GM21737 (cell line): ENCODE measurements around the gene PROSER2.

ENCODE experiments used
- ATAC-seq: cut with Tn5 transposase; IDR thresholded peaks from one replicate; pipeline ENCODE4 v1.9.1; 2021; ENCODE audit warnings: mild to moderate bottlenecking, moderate library complexity; ENCODE audit not compliant: unreplicated experiment

Gene PROSER2

DNA sequence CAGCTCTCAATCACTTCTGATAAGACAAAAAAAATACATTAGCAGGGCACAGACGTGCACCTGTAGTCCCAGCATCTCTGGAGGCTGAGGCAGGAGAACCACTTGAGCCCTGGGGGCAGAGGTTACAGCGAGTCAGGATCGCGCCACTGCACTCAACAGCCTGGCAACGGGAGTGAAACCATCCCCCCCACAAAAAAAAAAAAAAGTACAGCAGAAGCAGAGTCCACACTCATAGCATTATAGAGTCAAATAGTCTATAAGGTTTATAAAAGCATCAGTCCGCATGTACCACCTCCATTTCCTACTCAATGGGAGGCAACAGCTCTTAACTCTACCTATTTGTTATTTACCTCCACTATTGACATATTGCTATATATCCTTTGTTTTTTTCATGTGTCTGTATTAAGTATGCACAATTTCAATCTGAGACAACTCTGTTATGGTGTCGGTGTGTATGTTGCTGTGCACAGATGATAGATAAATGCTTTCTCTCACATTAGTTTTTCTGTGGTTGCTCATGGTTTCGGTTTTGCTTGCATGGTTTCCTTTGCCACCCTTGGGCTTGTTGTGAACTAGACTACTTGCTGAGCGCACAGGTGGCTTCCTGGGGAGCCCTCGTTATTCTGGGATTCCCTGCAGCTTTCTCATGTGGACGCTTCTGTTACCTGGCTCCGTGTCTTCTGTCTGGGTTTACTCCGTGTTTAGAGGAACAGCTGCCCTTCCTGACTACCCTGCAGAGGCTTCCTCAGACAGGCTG is 40.4 kb downstream of the PROSER2 start:
- ATAC-seq = peak; percentile 96

- no peak for ATAC-seq
These were observed 41.6 kb downstream of the PROSER2 start for GRCh38 chr10:11864727-11865126.

- ATAC-seq = no peak
These were observed 42.4 kb downstream of the PROSER2 start for GRCh38 chr10:11865561-11865960.

DNA sequence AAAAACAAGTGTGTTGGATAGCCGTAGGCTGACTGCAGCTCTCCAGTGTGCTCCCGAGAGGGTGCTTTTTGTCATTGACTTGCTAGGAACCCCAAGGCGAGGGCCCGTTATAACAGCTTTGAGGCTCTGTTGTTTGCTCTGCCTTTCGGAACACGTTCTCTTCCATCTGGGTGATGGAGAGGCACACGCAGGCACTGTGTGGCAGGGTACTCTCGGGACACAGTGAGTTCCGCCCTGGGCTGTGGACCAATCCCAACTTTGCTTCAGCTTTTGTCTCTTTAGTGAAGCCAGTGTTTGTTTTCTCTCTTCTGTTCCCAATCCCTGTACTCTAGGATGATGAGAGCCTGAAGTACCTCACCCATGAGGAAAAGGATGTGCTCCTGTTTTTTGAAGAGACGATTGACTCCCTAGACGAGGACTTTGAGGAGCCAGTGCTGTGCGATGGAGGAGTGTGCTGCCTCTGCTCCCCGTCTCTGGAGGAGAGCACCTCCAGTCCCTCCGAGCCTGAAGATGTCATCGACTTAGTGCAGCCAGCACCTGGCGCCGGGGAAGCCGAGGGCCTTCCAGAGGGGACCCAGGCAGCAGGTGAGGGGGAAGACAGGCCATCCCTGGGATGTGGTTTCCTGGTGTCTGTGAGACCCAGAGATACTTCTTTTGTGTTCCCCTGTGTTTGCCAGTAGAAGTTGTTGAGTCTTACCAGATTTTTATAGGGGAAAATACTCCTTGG is 43.2 kb downstream of the PROSER2 start:
- ATAC-seq = no peak

DNA sequence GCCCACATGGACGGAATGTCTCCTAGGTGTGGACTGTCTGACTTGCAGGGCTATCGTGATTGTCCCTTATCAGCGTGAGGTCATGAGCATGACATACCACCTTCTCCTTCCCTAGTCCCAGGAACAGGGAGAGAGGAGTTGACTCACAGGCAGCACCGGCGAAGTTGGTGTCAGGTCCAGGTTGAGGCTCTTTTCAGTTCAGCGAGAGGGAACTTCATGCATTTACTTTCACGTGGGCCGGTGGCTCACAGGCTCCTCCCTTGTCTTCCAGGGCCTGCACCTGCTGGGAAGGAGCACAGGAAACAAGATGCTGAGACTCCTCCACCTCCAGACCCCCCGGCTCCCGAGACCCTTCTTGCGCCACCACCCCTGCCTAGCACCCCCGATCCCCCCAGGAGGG is 46.1 kb downstream of the PROSER2 start:
- no peak for ATAC-seq

DNA sequence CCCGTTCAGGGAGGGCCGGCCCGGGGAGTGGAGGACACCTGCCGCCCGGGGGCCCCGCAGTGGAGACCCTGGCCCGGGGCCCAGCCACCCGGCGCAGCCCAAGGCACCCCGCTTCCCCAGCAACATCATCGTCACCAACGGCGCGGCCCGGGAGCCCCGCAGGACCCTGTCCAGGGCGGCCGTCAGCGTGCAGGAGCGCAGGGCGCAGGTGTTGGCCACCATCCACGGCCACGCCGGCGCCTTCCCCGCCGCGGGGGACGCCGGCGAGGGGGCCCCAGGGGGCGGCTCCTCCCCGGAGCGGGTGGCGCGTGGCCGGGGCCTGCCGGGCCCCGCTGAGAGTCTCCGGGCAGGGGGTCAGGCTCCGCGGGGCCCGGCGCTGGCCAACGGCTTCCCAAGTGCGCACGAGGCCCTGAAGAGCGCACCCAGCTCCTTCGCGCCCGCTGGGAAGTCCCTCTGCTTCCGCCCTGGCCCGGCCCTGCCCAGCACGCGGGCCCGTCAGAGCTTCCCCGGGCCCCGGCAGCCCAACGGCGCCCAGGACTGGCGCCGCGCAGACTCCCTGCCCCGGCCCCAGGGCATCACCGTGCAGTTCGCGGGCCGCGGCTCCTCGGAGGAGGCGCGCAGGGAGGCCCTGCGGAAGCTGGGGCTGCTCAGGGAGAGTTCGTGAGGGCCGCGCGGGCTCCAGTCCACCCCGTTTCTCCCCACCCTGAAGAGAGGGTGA is 46.7 kb downstream of the PROSER2 start:
- no peak for ATAC-seq

DNA sequence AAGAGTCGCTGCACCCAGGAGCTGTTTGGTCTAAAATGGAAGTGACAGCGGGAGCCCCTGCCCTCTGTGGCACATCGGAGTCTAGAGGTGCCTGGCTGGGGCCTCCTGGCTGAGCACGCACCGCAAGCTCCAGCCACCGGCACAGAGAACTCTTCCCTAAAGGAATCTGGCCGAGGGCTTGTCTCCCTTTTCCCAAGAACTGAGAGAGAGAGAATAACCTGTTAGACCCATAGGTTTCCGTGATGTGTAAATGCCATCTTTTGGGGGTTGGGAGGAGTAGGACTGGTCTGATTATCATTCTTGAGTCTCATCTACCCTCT is 47.3 kb downstream of the PROSER2 start:
- no peak for ATAC-seq

DNA sequence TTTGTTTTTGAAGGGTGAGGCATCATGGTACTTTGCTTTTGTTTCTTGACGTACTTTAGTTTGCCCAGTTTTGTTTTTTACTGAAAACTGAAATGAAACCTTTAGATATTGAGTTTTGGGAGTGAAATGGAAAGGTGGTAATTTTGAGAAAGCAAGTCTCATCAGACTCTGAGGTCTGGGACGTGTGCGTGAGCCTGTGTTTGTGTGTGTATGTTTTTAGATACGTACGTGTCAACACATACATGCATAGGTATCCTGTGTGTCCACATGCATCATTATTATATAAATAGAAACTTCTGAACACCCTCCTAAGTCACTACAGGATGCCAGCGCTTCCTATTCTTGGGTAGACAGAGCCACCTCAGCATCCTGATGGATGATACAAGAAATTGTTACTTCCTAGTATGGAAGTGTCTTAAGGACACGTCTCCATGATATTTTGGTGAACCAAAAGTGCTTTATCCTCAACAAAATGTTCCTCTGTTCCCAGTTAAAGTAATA is 47.8 kb downstream of the PROSER2 start:
- ATAC-seq = no peak

GRCh38 chr10:11871466-11871865 is 48.3 kb downstream of the PROSER2 start:
- ATAC-seq = no peak

GRCh38 chr10:11874568-11875493 is 51.7 kb downstream of the PROSER2 start:
- ATAC-seq = no peak

- no peak for ATAC-seq
These were observed 52.5 kb downstream of the PROSER2 start for GRCh38 chr10:11875494-11876281.

GRCh38 chr10:11876324-11876723 is 53.2 kb downstream of the PROSER2 start:
- no peak for ATAC-seq

GRCh38 chr10:11876805-11877590 is 53.8 kb downstream of the PROSER2 start:
- no peak for ATAC-seq

DNA sequence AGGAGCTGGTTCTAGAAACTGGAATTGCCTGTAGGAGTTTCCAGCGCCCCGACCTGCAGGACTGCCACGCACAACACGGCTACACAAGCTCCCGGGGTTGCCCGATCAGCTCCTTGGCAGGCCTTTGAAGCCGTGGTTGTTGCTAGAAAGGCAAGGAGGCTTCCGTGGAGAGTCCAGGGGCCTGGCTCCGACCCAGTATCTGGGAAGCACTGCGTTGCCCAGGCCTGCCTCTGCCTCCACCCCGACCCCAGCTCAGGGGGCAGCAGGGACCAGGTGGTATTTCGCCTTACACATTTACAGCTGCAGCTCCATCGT is 54.4 kb downstream of the PROSER2 start:
- no peak for ATAC-seq

DNA sequence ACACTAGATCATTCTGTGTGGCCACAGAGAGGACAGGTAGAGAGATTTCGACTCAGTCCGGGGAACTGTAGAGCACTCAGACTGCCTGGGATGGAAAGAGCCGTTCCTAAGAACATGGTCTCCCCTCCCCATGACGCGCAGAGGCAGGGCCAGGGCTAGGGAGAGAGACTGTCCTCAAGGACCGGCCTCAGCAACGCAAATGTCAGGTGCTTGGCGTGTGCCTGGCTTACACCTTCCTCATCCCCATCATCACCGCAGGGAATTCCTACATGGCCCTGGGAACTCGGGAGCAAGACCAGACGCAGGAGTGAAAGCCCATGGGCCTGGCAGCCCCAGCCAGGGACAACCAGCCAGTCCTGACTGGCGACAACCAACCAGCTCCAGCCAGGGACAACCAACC is 55.6 kb downstream of the PROSER2 start:
- no peak for ATAC-seq

GRCh38 chr10:11879387-11880094 is 56.4 kb downstream of the PROSER2 start:
- no peak for ATAC-seq

GRCh38 chr10:11880151-11881029 is 57.2 kb downstream of the PROSER2 start:
- ATAC-seq = no peak

DNA sequence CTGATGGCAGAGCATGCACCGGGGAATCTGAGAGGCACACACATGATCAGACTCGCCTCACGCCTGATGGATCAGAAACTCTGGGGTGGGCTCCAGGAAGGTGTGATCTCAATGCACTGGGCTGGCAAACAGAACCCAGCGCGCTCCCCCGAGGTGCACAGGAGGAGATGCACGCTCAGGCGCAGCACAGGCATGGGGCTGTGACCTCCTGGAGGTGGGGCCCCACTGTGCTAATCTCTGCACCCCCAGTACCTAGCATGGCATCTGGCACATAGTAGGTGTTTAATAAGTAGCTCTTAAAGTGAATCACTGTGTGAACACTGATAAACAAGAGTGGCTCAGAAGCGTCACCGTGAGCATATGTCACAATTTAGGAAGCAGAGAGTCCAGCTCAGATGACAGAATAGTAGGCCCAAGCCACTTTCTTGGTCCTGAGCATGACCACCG is 57.9 kb downstream of the PROSER2 start:
- ATAC-seq = no peak
